ENCODE data around the gene SEMA3A.

DNA sequence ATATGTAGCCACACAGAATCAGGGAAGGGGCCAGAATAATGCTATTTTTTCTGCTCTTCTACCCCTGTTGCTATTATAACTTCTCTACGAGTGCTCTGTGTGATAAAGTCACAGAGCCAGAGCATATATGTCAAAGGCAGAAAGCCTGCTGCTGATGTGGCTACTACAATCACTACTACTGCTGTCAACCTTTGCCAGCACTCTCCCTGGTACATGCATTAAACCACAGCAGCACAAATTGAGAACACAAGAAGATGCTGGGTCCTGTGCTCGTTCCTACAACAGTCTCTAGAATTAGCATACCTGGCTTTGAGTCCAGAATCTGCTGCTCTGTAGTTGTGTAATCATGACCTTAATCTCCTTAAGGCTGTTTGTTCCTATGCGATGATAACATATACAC is 108.6 kb downstream of the SEMA3A start:
- TF ChIP-seq, protein P1, sequence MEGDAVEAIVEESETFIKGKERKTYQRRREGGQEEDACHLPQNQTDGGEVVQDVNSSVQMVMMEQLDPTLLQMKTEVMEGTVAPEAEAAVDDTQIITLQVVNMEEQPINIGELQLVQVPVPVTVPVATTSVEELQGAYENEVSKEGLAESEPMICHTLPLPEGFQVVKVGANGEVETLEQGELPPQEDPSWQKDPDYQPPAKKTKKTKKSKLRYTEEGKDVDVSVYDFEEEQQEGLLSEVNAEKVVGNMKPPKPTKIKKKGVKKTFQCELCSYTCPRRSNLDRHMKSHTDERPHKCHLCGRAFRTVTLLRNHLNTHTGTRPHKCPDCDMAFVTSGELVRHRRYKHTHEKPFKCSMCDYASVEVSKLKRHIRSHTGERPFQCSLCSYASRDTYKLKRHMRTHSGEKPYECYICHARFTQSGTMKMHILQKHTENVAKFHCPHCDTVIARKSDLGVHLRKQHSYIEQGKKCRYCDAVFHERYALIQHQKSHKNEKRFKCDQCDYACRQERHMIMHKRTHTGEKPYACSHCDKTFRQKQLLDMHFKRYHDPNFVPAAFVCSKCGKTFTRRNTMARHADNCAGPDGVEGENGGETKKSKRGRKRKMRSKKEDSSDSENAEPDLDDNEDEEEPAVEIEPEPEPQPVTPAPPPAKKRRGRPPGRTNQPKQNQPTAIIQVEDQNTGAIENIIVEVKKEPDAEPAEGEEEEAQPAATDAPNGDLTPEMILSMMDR (IDR thresholded peaks at IDR 0.05), result no peak
- TF ChIP-seq EZH2 (IDR thresholded peaks at IDR 0.05), result no peak
